GM12878 (cell line): ENCODE data around the gene SGIP1.

Source experiments
- CTCF ChIP-seq, 3 experiments: IDR thresholded peaks in 2 of 3; conservative IDR thresholded peaks in 1 of 3; 2 replicates each; pipeline ENCODE4 v1.5.1; 2011; ENCODE audit warnings: low read depth in 3 of 3, low read length in 3 of 3, mild to moderate bottlenecking in 3 of 3, control low read depth in 2 of 3, moderate library complexity in 2 of 3, inconsistent platforms in 1 of 3, mixed read lengths in 1 of 3; ENCODE audit not compliant: control insufficient read depth in 2 of 3, insufficient read depth in 1 of 3; ENCODE audit errors: extremely low read depth in 1 of 3
- IRF3 ChIP-seq: fragments of 450-650 bp; IDR thresholded peaks from 2 replicates; pipeline ENCODE4 v1.6.1; 2014; ENCODE audit warnings: mild to moderate bottlenecking
- PAX5 ChIP-seq: IDR thresholded peaks from 2 replicates; pipeline ENCODE4 v1.6.1; 2011; ENCODE audit warnings: low read depth, low read length, borderline replicate concordance
- RCOR1 ChIP-seq: conservative IDR thresholded peaks from 2 replicates; pipeline ENCODE4 v1.6.1; 2012; ENCODE audit warnings: low read depth, low read length, improper control_type of control experiment
- SREBF1 ChIP-seq: IDR thresholded peaks from 2 replicates; pipeline ENCODE4 v1.6.1; 2012; ENCODE audit warnings: mild to moderate bottlenecking, low read length
- SRF ChIP-seq, 2 experiments: IDR thresholded peaks; 2 replicates each; pipeline ENCODE4 v1.6.1; 2011; ENCODE audit warnings: low read depth in 2 of 2, low read length in 2 of 2, mild to moderate bottlenecking in 1 of 2, moderate library complexity in 1 of 2
- YY1 ChIP-seq: IDR thresholded peaks from 2 replicates; pipeline ENCODE4 v1.6.1; 2011; ENCODE audit warnings: low read depth, mild to moderate bottlenecking, low read length

- TF ChIP-seq YY1 (no peak), SRF (IDR thresholded peaks at IDR 0.05; ENCODE audit: low read depth in 2 of 2, low read length in 2 of 2) (no peak), CTCF (IDR thresholded peaks at IDR 0.05 in 2 of 3, conservative IDR thresholded peaks at IDR 0.05 in 1 of 3; ENCODE audit: control insufficient read depth in 2 of 3, extremely low read depth in 1 of 3, insufficient read depth in 1 of 3, low read depth in 3 of 3, low read length in 3 of 3) (peak; percentile 50 to 75 (median 69)), IRF3 (no peak), SREBF1 (no peak), PAX5 (no peak), RCOR1 (no peak)
These were observed 231.1 kb downstream of the SGIP1 start for GRCh38 chr1:66764994-66765578.
